ENCODE measurements around the gene TARM1.

TARM1 gene

DNA sequence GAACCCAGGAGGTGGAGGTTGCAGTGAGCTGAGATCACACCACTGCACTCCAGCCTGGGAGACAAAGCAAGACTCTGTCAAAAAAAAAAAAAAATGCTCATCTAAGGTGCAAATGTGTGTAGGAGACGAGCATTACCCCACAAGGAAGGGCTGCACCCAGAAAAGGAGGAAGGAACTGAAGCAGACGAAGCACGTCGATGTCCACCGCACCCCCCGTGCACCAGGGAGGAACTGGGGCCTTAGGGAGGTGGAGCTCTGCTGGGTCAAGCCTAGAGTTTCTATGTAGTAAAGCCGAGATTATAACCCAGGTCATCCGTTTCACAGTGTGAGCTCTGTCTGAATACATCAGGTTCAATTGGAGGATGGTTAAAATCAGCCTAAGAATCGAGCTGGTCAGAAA, 18.5 kb downstream of the TARM1 start:
- H2BK120ac ChIP-seq (ENCODE audit: low read depth, low read length): no peak overlapping the region
- no peaks in the 10 kb centered on the region for H3K79me1 ChIP-seq (replicated peaks; ENCODE audit: low read length, poor library complexity, severe bottlenecking)
- H3K4me2 ChIP-seq (ENCODE audit: low read length, poor library complexity, severe bottlenecking): no peak overlapping the region
- no peak overlapping the region for H3K4ac ChIP-seq (ENCODE audit: low read depth in 1 of 2, low read length in 2 of 2)
- H2BK5ac ChIP-seq (ENCODE audit: low read depth, low read length, poor library complexity, severe bottlenecking): no peak overlapping the region
- H3K27me3 ChIP-seq (ENCODE audit: control insufficient read depth in 1 of 2, insufficient read depth in 1 of 2, low read length in 2 of 2): peaks cover 0 to 8% of the 10 kb centered on the region in 2 experiments
- no peak overlapping the region for H3K18ac ChIP-seq (ENCODE audit: low read depth in 1 of 2, low read length in 2 of 2)
- no peak overlapping the region for H3K9ac ChIP-seq (ENCODE audit: low read length)
- no peaks in the 10 kb centered on the region for H3K4me1 ChIP-seq (ENCODE audit: control insufficient read depth, insufficient read depth, low read depth, low read length)
- no peak overlapping the region for H4K8ac ChIP-seq (ENCODE audit: low read length)
- 69% methylated on average over 9 of the region's 9 CpGs for WGBS
- H2BK12ac ChIP-seq (ENCODE audit: low read length in 2 of 2): no peak overlapping the region
- no peak overlapping the region for H2BK15ac ChIP-seq (ENCODE audit: low read depth, poor library complexity, severe bottlenecking)
- H3K23ac ChIP-seq (ENCODE audit: low read length in 2 of 2): no peak overlapping the region
- H3K27ac ChIP-seq (ENCODE audit: low read length, poor library complexity, severe bottlenecking): no peak overlapping the region
- no peaks in the 10 kb centered on the region for H3K36me3 ChIP-seq (ENCODE audit: control insufficient read depth in 1 of 2, insufficient read depth in 2 of 2, low read depth in 1 of 2, low read length in 2 of 2)
- no peak overlapping the region for H2AK5ac ChIP-seq (ENCODE audit: low read length, severe bottlenecking)
- H3K9me3 ChIP-seq (ENCODE audit: control insufficient read depth, low read length): no peaks in the 10 kb centered on the region
- H4K91ac ChIP-seq (ENCODE audit: low read length): no peak overlapping the region
- H3K4me3 ChIP-seq (ENCODE audit: insufficient read depth in 1 of 2, low read depth in 1 of 2, low read length in 2 of 2): no peak overlapping the region
- H3K14ac ChIP-seq (ENCODE audit: low read length in 2 of 2): no peak overlapping the region
- H2AFZ ChIP-seq (ENCODE audit: low read depth, low read length): no peak overlapping the region
- no peak for DNase-seq

DNA sequence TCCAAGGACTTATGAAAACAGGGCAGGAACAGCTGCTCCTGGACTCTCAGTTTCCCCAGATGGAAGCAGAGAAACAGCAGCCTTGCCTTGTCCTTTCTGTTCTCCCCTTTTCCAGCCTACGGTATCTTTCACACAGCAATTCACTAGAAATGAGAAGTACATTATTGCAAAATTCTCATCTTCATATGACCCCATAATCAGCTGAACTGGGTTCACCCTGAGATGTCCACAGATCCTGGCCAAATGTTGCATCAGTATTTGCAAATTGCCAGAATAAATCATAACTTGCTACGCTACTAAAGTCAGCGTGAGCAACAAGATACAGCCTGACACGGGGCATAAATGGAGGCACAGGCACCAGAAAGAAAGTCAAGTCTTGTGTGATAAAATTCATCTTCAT, 33.5 kb downstream of the TARM1 start:
- WGBS: 78% methylated on average over 4 of the region's 4 CpGs
- Histone ChIP-seq H3K4me3 (ENCODE audit: insufficient read depth in 1 of 2, low read depth in 1 of 2, low read length in 2 of 2) (no peak overlapping the region), H3K4ac (ENCODE audit: low read depth in 1 of 2, low read length in 2 of 2) (no peak overlapping the region), H2BK15ac (ENCODE audit: low read depth, poor library complexity, severe bottlenecking) (no peak overlapping the region), H3K27ac (ENCODE audit: low read length, poor library complexity, severe bottlenecking) (no peak overlapping the region), H2BK120ac (ENCODE audit: low read depth, low read length) (no peak overlapping the region), H3K79me1 (replicated peaks; ENCODE audit: low read length, poor library complexity, severe bottlenecking) (no peaks in the 10 kb centered on the region), H3K36me3 (ENCODE audit: control insufficient read depth in 1 of 2, insufficient read depth in 2 of 2, low read depth in 1 of 2, low read length in 2 of 2) (no peaks in the 10 kb centered on the region), H3K23ac (ENCODE audit: low read length in 2 of 2) (no peak overlapping the region), H3K4me1 (ENCODE audit: control insufficient read depth, insufficient read depth, low read depth, low read length) (no peaks in the 10 kb centered on the region), H3K18ac (ENCODE audit: low read depth in 1 of 2, low read length in 2 of 2) (no peak overlapping the region), H3K9ac (ENCODE audit: low read length) (no peak overlapping the region), H2AK5ac (ENCODE audit: low read length, severe bottlenecking) (no peak overlapping the region), H3K14ac (ENCODE audit: low read length in 2 of 2) (no peak overlapping the region), H2BK5ac (ENCODE audit: low read depth, low read length, poor library complexity, severe bottlenecking) (no peak overlapping the region), H3K27me3 (ENCODE audit: control insufficient read depth in 1 of 2, insufficient read depth in 1 of 2, low read length in 2 of 2) (peaks cover 0 to 33% of the 10 kb centered on the region in 2 experiments), H2AFZ (ENCODE audit: low read depth, low read length) (no peak overlapping the region), H3K4me2 (ENCODE audit: low read length, poor library complexity, severe bottlenecking) (no peak overlapping the region), H2BK12ac (ENCODE audit: low read length in 2 of 2) (no peak overlapping the region), H4K91ac (ENCODE audit: low read length) (no peak overlapping the region), H4K8ac (ENCODE audit: low read length) (no peak overlapping the region), H3K9me3 (ENCODE audit: control insufficient read depth, low read length) (peaks cover 3% of the 10 kb centered on the region)
- no peak for DNase-seq

DNA sequence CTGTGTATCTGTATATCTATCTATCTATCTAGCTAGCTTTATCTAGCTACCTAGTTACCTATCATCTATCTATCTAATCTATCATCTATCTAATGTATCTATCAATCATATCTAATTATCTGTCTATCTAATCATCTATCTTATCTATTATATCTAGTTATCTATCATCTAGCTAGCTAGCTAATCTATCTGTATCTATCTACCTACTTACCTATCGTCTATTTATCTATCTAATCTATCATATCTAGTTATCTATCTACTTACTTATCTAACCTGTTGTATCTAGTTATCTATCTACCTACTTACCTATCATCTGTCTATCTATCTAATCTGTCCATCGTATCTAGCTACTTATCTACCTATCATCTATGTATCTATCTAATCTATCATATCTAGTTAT, 35.4 kb downstream of the TARM1 start:
- Histone ChIP-seq H2BK5ac (ENCODE audit: low read depth, low read length, poor library complexity, severe bottlenecking) (no peak overlapping the region), H4K8ac (ENCODE audit: low read length) (no peak overlapping the region), H2AFZ (ENCODE audit: low read depth, low read length) (no peak overlapping the region), H3K4me1 (ENCODE audit: control insufficient read depth, insufficient read depth, low read depth, low read length) (no peaks in the 10 kb centered on the region), H3K4me3 (ENCODE audit: insufficient read depth in 1 of 2, low read depth in 1 of 2, low read length in 2 of 2) (no peak overlapping the region), H3K18ac (ENCODE audit: low read depth in 1 of 2, low read length in 2 of 2) (no peak overlapping the region), H3K4ac (ENCODE audit: low read depth in 1 of 2, low read length in 2 of 2) (no peak overlapping the region), H3K27ac (ENCODE audit: low read length, poor library complexity, severe bottlenecking) (no peak overlapping the region), H2BK15ac (ENCODE audit: low read depth, poor library complexity, severe bottlenecking) (no peak overlapping the region), H3K4me2 (ENCODE audit: low read length, poor library complexity, severe bottlenecking) (no peak overlapping the region), H3K14ac (ENCODE audit: low read length in 2 of 2) (no peak overlapping the region), H2BK120ac (ENCODE audit: low read depth, low read length) (no peak overlapping the region), H3K9ac (ENCODE audit: low read length) (no peak overlapping the region), H2AK5ac (ENCODE audit: low read length, severe bottlenecking) (no peak overlapping the region), H2BK12ac (ENCODE audit: low read length in 2 of 2) (no peak overlapping the region), H3K23ac (ENCODE audit: low read length in 2 of 2) (no peak overlapping the region), H3K36me3 (ENCODE audit: control insufficient read depth in 1 of 2, insufficient read depth in 2 of 2, low read depth in 1 of 2, low read length in 2 of 2) (no peaks in the 10 kb centered on the region), H3K9me3 (ENCODE audit: control insufficient read depth, low read length) (peaks cover 3% of the 10 kb centered on the region), H4K91ac (ENCODE audit: low read length) (no peak overlapping the region), H3K27me3 (ENCODE audit: control insufficient read depth in 1 of 2, insufficient read depth in 1 of 2, low read length in 2 of 2) (peaks cover 0 to 42% of the 10 kb centered on the region in 2 experiments), H3K79me1 (replicated peaks; ENCODE audit: low read length, poor library complexity, severe bottlenecking) (no peaks in the 10 kb centered on the region)
- 91% methylated on average over 2 of the region's 2 CpGs for WGBS
- no peak for DNase-seq

DNA sequence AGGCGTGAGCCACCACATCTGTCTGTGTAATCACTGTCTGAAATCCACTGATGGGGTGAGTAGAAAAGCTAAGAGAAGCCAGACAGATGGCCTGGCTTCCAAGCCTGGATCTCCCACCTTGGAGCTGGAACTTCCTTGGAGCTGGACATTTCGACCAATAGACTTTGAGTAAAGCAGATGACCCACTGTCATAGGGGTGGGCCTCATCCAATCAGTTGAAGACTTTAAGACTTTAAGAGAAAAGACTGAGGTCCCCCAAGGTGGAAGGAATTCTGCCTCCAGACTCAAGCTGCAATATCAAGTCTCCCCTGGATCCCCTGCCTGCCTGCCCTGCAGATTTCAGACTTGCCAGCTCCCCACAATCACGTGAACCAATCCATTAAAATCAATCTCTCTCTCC, 38.2 kb downstream of the TARM1 start:
- 39% methylated on average over 2 of the region's 3 CpGs for WGBS
- peaks cover 0 to 37% of the 10 kb centered on the region in 2 experiments for H3K27me3 ChIP-seq (ENCODE audit: control insufficient read depth in 1 of 2, insufficient read depth in 1 of 2, low read length in 2 of 2)
- DNase-seq: no peak
- H3K4me3 ChIP-seq (ENCODE audit: insufficient read depth in 1 of 2, low read depth in 1 of 2, low read length in 2 of 2): no peak overlapping the region
- H4K91ac ChIP-seq (ENCODE audit: low read length): no peak overlapping the region
- no peak overlapping the region for H2BK12ac ChIP-seq (ENCODE audit: low read length in 2 of 2)
- H2AK5ac ChIP-seq (ENCODE audit: low read length, severe bottlenecking): no peak overlapping the region
- no peak overlapping the region for H3K9ac ChIP-seq (ENCODE audit: low read length)
- no peak overlapping the region for H3K4me2 ChIP-seq (ENCODE audit: low read length, poor library complexity, severe bottlenecking)
- no peak overlapping the region for H3K4ac ChIP-seq (ENCODE audit: low read depth in 1 of 2, low read length in 2 of 2)
- no peak overlapping the region for H3K27ac ChIP-seq (ENCODE audit: low read length, poor library complexity, severe bottlenecking)
- H2AFZ ChIP-seq (ENCODE audit: low read depth, low read length): no peak overlapping the region
- no peak overlapping the region for H4K8ac ChIP-seq (ENCODE audit: low read length)
- no peak overlapping the region for H2BK120ac ChIP-seq (ENCODE audit: low read depth, low read length)
- no peak overlapping the region for H3K23ac ChIP-seq (ENCODE audit: low read length in 2 of 2)
- no peak overlapping the region for H3K14ac ChIP-seq (ENCODE audit: low read length in 2 of 2)
- no peaks in the 10 kb centered on the region for H3K36me3 ChIP-seq (ENCODE audit: control insufficient read depth in 1 of 2, insufficient read depth in 2 of 2, low read depth in 1 of 2, low read length in 2 of 2)
- H2BK5ac ChIP-seq (ENCODE audit: low read depth, low read length, poor library complexity, severe bottlenecking): no peak overlapping the region
- no peaks in the 10 kb centered on the region for H3K4me1 ChIP-seq (ENCODE audit: control insufficient read depth, insufficient read depth, low read depth, low read length)
- H2BK15ac ChIP-seq (ENCODE audit: low read depth, poor library complexity, severe bottlenecking): no peak overlapping the region
- H3K79me1 ChIP-seq (replicated peaks; ENCODE audit: low read length, poor library complexity, severe bottlenecking): no peaks in the 10 kb centered on the region
- no peak overlapping the region for H3K18ac ChIP-seq (ENCODE audit: low read depth in 1 of 2, low read length in 2 of 2)
- H3K9me3 ChIP-seq (ENCODE audit: control insufficient read depth, low read length): no peaks in the 10 kb centered on the region
